K562 (cell line): ENCODE results near the gene KRT39. TPM values are rescaled to one million over a fixed set of nuclear protein-coding genes. Genes with fewer than 3 reads are reported as not detected.

ENCODE experiments used
- ATAC-seq: fragments of 200-7000 bp; cut with Tn5 transposase; 3 replicates; pipeline ENCODE4 v1.9.1; 2020; ENCODE audit warnings: moderate library complexity
- BruUV-seq: library from RNA; stranded (reverse); fragments of 400-500 nt; replicated peaks from 2 replicates; lab custom pipeline; 2021; lab: Mats Ljungman, UMichigan
- CTCF ChIA-PET: fragments of 300-600 bp; formaldehyde crosslinking; extraction: SDS; loops from one replicate; lab custom pipeline; 2021; ENCODE audit warnings: low intra/inter-chr PET ratio; lab: Yijun Ruan, JAX
- POLR2A ChIA-PET: fragments of 300-600, 350-650 bp; sonication (Branson Sonifier 250); formaldehyde crosslinking; extraction: SDS; loops from one replicate; lab custom pipeline; 2021; ENCODE audit warnings: antibody characterized with exemption, inconsistent platforms; lab: Yijun Ruan, JAX
- DNase-seq, 4 experiments: peaks; one replicate each; pipeline versions ENCODE4 v3.0.0 to v3.0.0-alpha.2; 2011 to 2018; ENCODE audit warnings: low spot score in 3 of 4, mixed read lengths in 3 of 4; ENCODE audit errors: extremely low read depth in 1 of 4
- FAIRE-seq: peaks from 2 replicates; lab custom pipeline; 2011; peaks lifted over from hg19 to GRCh38; lab: Jason Lieb, UNC
- H2AFZ ChIP-seq: 2 replicates; pipeline ENCODE4 v1.6.0; 2011; ENCODE audit warnings: low read depth, low read length, control low read depth, inconsistent platforms
- H3K27ac ChIP-seq: fragments of 200-600 bp; 3 replicates; pipeline ENCODE4 v1.8.0; 2011; ENCODE audit warnings: low read depth, mild to moderate bottlenecking, control low read depth, inconsistent platforms, low read length, moderate library complexity, mixed read lengths; ENCODE audit errors: extremely low read depth
- H3K27me3 ChIP-seq, 2 experiments: fragments of 300-600 bp in 1 of 2; 2 replicates in 1 of 2; 3 replicates in 1 of 2; pipeline versions ENCODE4 v1.6.0 to v1.8.0; 2011; ENCODE audit warnings: inconsistent platforms in 2 of 2, low read length in 2 of 2, mild to moderate bottlenecking in 1 of 2, mixed read lengths in 1 of 2, moderate library complexity in 1 of 2; ENCODE audit not compliant: control insufficient read depth in 2 of 2, insufficient read depth in 2 of 2
- H3K36me3 ChIP-seq: fragments of 300-600 bp; 3 replicates; pipeline ENCODE4 v1.8.0; 2011; ENCODE audit warnings: mild to moderate bottlenecking, low read length, inconsistent platforms; ENCODE audit not compliant: control insufficient read depth, insufficient read depth
- H3K4me1 ChIP-seq, 2 experiments: fragments of 200-600 bp in 1 of 2; replicated peaks in 1 of 2; 2 replicates in 1 of 2; 3 replicates in 1 of 2; pipeline versions ENCODE4 v1.5.1 to v1.8.0; 2011; ENCODE audit warnings: inconsistent platforms in 2 of 2, low read length in 2 of 2, mild to moderate bottlenecking in 1 of 2, mixed read lengths in 1 of 2, moderate library complexity in 1 of 2; ENCODE audit not compliant: control insufficient read depth in 2 of 2, insufficient read depth in 2 of 2
- H3K4me2 ChIP-seq: 2 replicates; pipeline ENCODE4 v1.6.1; 2011; ENCODE audit warnings: low read length, control low read depth, inconsistent platforms, mixed read lengths; ENCODE audit not compliant: insufficient read depth
- H3K4me3 ChIP-seq: fragments of 200-600 bp; sonication (generic), shearing (Covaris generic); 2 replicates; pipeline ENCODE4 v1.5.1; 2016; ENCODE audit warnings: control low read depth, inconsistent platforms
- H3K79me2 ChIP-seq: fragments of 200-600 bp; 3 replicates; pipeline ENCODE4 v1.8.0; 2011; ENCODE audit warnings: low read length, inconsistent platforms; ENCODE audit not compliant: control insufficient read depth, insufficient read depth
- H3K9ac ChIP-seq, 2 experiments: 2 replicates each; pipeline versions ENCODE4 v1.6.0 to v1.6.1; 2011; ENCODE audit warnings: low read depth in 2 of 2, low read length in 2 of 2, control low read depth in 1 of 2, inconsistent platforms in 1 of 2, mild to moderate bottlenecking in 1 of 2, mixed read lengths in 1 of 2; ENCODE audit not compliant: insufficient read depth in 1 of 2
- H3K9me1 ChIP-seq: one replicate; pipeline ENCODE4 v1.6.0; 2011; ENCODE audit warnings: inconsistent platforms, mild to moderate bottlenecking, low read length, moderate library complexity; ENCODE audit not compliant: control insufficient read depth, insufficient read depth
- H3K9me3 ChIP-seq: replicated peaks from 2 replicates; pipeline ENCODE4 v1.5.1; 2011; ENCODE audit warnings: low read depth, low read length, inconsistent platforms; ENCODE audit not compliant: control insufficient read depth, insufficient read depth
- H4K20me1 ChIP-seq: replicated peaks from 2 replicates; pipeline ENCODE4 v1.6.1; 2011; ENCODE audit warnings: low read length, inconsistent platforms, mixed read lengths; ENCODE audit not compliant: control insufficient read depth, insufficient read depth
- ETV1 ChIP-seq: fragments of 450-650 bp; conservative IDR thresholded peaks from 2 replicates; pipeline ENCODE4 v1.6.1; 2016; ENCODE audit warnings: missing genetic modification characterization, control low read depth, low read depth, missing compliant biosample characterization
- JUN ChIP-seq, 2 experiments: sonication (generic) in 1 of 2; formaldehyde crosslinking in 1 of 2; IDR thresholded peaks; 2 replicates each; pipeline versions ENCODE4 v1.6.1 to v1.8.0; 2012 to 2022; ENCODE audit warnings: borderline replicate concordance in 2 of 2, mild to moderate bottlenecking in 2 of 2, improper control_type of control experiment in 1 of 2, low read depth in 1 of 2, low read length in 1 of 2, missing genetic modification reagents in 1 of 2
- TGIF2 ChIP-seq: sonication (generic); formaldehyde crosslinking; IDR thresholded peaks from 2 replicates; pipeline ENCODE4 v1.8.1; 2022; ENCODE audit warnings: mild to moderate bottlenecking, missing genetic modification reagents, moderate library complexity
- U2AF1 ChIP-seq: fragments of 200-400 bp; formaldehyde crosslinking; optimal IDR thresholded peaks from 2 replicates; pipeline ENCODE3; 2017; ENCODE audit warnings: mild to moderate bottlenecking, low read depth, low read length, moderate library complexity
- ZNF584 ChIP-seq: fragments of 200-800 bp; sonication (Bioruptor generic); IDR thresholded peaks from 2 replicates; pipeline ENCODE4 v1.6.1; 2016; ENCODE audit warnings: low read depth, mild to moderate bottlenecking, missing genetic modification characterization, missing compliant biosample characterization
- WGBS: fragments of 100-300 bp; shearing (Covaris generic); methylation state at CpG from one replicate; pipeline ENCODE4 v1.1.6; 2016; ENCODE audit warnings: low coverage, mixed read lengths; ENCODE audit not compliant: insufficient coverage; ENCODE audit errors: missing lambda C conversion rate; 5-methylcytosine and 5-hydroxymethylcytosine counted together
- in situ Hi-C: fragments of 300-500 bp; cut with MboI; formaldehyde crosslinking; loops from 4 replicates; pipeline ENCODE4 v1.15.0; 2018; ENCODE audit warnings: inconsistent platforms, mixed read lengths
- intact Hi-C: fragments of 100-400 bp; cut with micrococcal nuclease; formaldehyde crosslinking; loops from 2 replicates; pipeline ENCODE4 v1.14.2; 2022
- polyA plus RNA-seq, 8 experiments: library from polyadenylated mRNA; depleted of rRNA in 4 of 8; stranded (reverse) in 5 of 8; unstranded in 3 of 8; fragments of >200 nt; fragmentation: Nextera tagmentation in 2 of 8; fragmentation: Illumina TruSeq in 1 of 8; extraction: Ambion mirVana in 2 of 8; extraction: Trizol in 1 of 8; gene quantifications; 2 replicates each; pipeline versions ENCODE4 v1.2.1 to v1.2.3, GENCODE V29; 2011 to 2014; ENCODE audit warnings: inconsistent platforms in 1 of 8, missing spikeins in 1 of 8
- total RNA-seq, 7 experiments: library from RNA; depleted of rRNA in 6 of 7; stranded (reverse); fragments of >200 nt in 6 of 7; fragmentation: Illumina TruSeq in 2 of 7; extraction: Trizol in 2 of 7; gene quantifications; 2 replicates each; pipeline versions ENCODE4 v1.2.1 to v1.2.3, GENCODE V29; 2011 to 2021; ENCODE audit warnings: low replicate concordance in 1 of 7
- TF ChIP-seq, protein P1 (sequence below): fragments of 450-650 bp; formaldehyde crosslinking; IDR thresholded peaks from 2 replicates; pipeline ENCODE4 v1.4.0; 2022; ENCODE audit warnings: missing genetic modification characterization
- TF ChIP-seq, protein P2 (sequence below): fragments of 450-650 bp; IDR thresholded peaks from 2 replicates; pipeline ENCODE4 v1.6.1; 2016; ENCODE audit warnings: mild to moderate bottlenecking, moderate library complexity
- TF ChIP-seq, protein P3 (sequence below): fragments of 250-450 bp; sonication (Bioruptor Pico); IDR thresholded peaks from 2 replicates; pipeline ENCODE4 v1.5.0; 2020; ENCODE audit warnings: mild to moderate bottlenecking

The KRT39 gene
- total and polyA plus RNA-seq, 9 of the 15 experiments (the other 6 are each of a cell fraction or from before 2014, with no cell fraction given), result not detected

DNA sequence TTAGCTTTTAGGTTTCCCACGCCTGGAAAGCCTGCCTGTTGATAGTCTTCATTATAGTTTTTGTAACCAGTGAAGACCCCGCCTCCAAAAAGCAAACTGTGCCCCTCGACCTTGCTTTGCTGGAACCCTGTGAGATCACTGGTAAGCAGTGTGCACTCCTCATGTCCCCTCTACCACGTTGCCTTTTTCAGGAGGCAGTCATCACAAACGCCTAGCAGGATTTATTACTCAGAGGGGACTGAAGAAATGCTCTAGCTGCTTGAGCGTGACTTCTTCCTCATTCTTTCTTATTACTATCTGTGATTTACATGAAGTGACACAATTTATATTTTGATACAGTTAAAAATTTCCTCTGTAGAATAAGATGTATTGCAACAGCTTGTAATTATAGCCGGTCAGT is 48.7 kb upstream of the KRT39 start:
- Histone ChIP-seq H3K79me2 (no peaks in the 10 kb centered on the region), H3K4me3 (no peak overlapping the region), H3K4me1 (no peaks in the 10 kb centered on the region), H3K27ac (no peak overlapping the region), H3K4me2 (no peak overlapping the region), H3K27me3 (peaks cover 0 to 3% of the 10 kb centered on the region in 2 experiments; a peak in 1 of 5 replicates), H2AFZ (no peak overlapping the region), H3K9me1 (no peaks in the 10 kb centered on the region), H3K9ac (no peak overlapping the region), H4K20me1 (no peaks in the 10 kb centered on the region), H3K9me3 (no peaks in the 10 kb centered on the region), H3K36me3 (no peaks in the 10 kb centered on the region)
- ChIA-PET CTCF (no interaction called here), POLR2A (no interaction called here)
- 1% methylated on average over 7 of the region's 7 CpGs for WGBS
- in situ Hi-C loops (no loop called here), intact Hi-C loops (no loop called here)
- FAIRE-seq, result no peak
- no peak for ATAC-seq
- no peak for DNase-seq
- no TSS peak for BruUV-seq
- TF ChIP-seq U2AF1, result no peak
- TF ChIP-seq, protein P1, sequence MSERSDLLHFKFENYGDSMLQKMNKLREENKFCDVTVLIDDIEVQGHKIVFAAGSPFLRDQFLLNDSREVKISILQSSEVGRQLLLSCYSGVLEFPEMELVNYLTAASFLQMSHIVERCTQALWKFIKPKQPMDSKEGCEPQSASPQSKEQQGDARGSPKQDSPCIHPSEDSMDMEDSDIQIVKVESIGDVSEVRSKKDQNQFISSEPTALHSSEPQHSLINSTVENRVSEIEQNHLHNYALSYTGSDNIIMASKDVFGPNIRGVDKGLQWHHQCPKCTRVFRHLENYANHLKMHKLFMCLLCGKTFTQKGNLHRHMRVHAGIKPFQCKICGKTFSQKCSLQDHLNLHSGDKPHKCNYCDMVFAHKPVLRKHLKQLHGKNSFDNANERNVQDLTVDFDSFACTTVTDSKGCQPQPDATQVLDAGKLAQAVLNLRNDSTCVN (CRISPR knock-in tag), result no peak
- no peak for TF ChIP-seq ZNF584 (CRISPR knock-in tag)
- TF ChIP-seq, protein P2, sequence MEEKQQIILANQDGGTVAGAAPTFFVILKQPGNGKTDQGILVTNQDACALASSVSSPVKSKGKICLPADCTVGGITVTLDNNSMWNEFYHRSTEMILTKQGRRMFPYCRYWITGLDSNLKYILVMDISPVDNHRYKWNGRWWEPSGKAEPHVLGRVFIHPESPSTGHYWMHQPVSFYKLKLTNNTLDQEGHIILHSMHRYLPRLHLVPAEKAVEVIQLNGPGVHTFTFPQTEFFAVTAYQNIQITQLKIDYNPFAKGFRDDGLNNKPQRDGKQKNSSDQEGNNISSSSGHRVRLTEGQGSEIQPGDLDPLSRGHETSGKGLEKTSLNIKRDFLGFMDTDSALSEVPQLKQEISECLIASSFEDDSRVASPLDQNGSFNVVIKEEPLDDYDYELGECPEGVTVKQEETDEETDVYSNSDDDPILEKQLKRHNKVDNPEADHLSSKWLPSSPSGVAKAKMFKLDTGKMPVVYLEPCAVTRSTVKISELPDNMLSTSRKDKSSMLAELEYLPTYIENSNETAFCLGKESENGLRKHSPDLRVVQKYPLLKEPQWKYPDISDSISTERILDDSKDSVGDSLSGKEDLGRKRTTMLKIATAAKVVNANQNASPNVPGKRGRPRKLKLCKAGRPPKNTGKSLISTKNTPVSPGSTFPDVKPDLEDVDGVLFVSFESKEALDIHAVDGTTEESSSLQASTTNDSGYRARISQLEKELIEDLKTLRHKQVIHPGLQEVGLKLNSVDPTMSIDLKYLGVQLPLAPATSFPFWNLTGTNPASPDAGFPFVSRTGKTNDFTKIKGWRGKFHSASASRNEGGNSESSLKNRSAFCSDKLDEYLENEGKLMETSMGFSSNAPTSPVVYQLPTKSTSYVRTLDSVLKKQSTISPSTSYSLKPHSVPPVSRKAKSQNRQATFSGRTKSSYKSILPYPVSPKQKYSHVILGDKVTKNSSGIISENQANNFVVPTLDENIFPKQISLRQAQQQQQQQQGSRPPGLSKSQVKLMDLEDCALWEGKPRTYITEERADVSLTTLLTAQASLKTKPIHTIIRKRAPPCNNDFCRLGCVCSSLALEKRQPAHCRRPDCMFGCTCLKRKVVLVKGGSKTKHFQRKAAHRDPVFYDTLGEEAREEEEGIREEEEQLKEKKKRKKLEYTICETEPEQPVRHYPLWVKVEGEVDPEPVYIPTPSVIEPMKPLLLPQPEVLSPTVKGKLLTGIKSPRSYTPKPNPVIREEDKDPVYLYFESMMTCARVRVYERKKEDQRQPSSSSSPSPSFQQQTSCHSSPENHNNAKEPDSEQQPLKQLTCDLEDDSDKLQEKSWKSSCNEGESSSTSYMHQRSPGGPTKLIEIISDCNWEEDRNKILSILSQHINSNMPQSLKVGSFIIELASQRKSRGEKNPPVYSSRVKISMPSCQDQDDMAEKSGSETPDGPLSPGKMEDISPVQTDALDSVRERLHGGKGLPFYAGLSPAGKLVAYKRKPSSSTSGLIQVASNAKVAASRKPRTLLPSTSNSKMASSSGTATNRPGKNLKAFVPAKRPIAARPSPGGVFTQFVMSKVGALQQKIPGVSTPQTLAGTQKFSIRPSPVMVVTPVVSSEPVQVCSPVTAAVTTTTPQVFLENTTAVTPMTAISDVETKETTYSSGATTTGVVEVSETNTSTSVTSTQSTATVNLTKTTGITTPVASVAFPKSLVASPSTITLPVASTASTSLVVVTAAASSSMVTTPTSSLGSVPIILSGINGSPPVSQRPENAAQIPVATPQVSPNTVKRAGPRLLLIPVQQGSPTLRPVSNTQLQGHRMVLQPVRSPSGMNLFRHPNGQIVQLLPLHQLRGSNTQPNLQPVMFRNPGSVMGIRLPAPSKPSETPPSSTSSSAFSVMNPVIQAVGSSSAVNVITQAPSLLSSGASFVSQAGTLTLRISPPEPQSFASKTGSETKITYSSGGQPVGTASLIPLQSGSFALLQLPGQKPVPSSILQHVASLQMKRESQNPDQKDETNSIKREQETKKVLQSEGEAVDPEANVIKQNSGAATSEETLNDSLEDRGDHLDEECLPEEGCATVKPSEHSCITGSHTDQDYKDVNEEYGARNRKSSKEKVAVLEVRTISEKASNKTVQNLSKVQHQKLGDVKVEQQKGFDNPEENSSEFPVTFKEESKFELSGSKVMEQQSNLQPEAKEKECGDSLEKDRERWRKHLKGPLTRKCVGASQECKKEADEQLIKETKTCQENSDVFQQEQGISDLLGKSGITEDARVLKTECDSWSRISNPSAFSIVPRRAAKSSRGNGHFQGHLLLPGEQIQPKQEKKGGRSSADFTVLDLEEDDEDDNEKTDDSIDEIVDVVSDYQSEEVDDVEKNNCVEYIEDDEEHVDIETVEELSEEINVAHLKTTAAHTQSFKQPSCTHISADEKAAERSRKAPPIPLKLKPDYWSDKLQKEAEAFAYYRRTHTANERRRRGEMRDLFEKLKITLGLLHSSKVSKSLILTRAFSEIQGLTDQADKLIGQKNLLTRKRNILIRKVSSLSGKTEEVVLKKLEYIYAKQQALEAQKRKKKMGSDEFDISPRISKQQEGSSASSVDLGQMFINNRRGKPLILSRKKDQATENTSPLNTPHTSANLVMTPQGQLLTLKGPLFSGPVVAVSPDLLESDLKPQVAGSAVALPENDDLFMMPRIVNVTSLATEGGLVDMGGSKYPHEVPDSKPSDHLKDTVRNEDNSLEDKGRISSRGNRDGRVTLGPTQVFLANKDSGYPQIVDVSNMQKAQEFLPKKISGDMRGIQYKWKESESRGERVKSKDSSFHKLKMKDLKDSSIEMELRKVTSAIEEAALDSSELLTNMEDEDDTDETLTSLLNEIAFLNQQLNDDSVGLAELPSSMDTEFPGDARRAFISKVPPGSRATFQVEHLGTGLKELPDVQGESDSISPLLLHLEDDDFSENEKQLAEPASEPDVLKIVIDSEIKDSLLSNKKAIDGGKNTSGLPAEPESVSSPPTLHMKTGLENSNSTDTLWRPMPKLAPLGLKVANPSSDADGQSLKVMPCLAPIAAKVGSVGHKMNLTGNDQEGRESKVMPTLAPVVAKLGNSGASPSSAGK, result no peak
- no peak for TF ChIP-seq TGIF2 (CRISPR knock-in tag)
- TF ChIP-seq, protein P3, sequence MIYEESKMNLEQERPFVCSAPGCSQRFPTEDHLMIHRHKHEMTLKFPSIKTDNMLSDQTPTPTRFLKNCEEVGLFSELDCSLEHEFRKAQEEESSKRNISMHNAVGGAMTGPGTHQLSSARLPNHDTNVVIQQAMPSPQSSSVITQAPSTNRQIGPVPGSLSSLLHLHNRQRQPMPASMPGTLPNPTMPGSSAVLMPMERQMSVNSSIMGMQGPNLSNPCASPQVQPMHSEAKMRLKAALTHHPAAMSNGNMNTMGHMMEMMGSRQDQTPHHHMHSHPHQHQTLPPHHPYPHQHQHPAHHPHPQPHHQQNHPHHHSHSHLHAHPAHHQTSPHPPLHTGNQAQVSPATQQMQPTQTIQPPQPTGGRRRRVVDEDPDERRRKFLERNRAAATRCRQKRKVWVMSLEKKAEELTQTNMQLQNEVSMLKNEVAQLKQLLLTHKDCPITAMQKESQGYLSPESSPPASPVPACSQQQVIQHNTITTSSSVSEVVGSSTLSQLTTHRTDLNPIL (CRISPR knock-in tag), result no peak
- TF ChIP-seq JUN (IDR thresholded peaks at IDR 0.05; ENCODE audit: borderline replicate concordance, low read depth, low read length), result no peak
- TF ChIP-seq JUN (CRISPR knock-in tag; IDR thresholded peaks at IDR 0.05; ENCODE audit: borderline replicate concordance), result no peak
- TF ChIP-seq ETV1 (tag), result no peak
